Uterus (tissue), 2 donors: ENCODE data around the gene RCN1.

ENCODE experiments used
- CTCF ChIP-seq, 4 experiments: fragments of 200-600 bp in 2 of 4; fragments of 450-650 bp in 2 of 4; sonication (generic) in 2 of 4; IDR thresholded peaks; one replicate each; pipeline ENCODE4 v1.5.1; 2016 to 2019; ENCODE audit warnings: antibody characterized with exemption in 4 of 4, mild to moderate bottlenecking in 2 of 4, moderate library complexity in 1 of 4
- POLR2A ChIP-seq, 2 donors: fragments of 450-650 bp; IDR thresholded peaks; one replicate each; pipeline ENCODE4 v1.6.1; 2016; ENCODE audit warnings: antibody characterized with exemption in 2 of 2, mild to moderate bottlenecking in 1 of 2, moderate library complexity in 1 of 2

GRCh38 chr11:32152216-32152615 is 61.3 kb downstream of the RCN1 start:
- TF ChIP-seq CTCF (IDR thresholded peaks at IDR 0.05), result no peak
- TF ChIP-seq POLR2A (IDR thresholded peaks at IDR 0.05), result no peak
